Spleen (tissue), 7 donors: ENCODE results near the gene MUC13.

Experiments used
- POLR2A ChIP-seq, 3 donors: fragments of 450-650 bp; IDR thresholded peaks; one replicate each; pipeline ENCODE4 v1.5.1; 2017; ENCODE audit warnings: antibody characterized with exemption in 3 of 3, mild to moderate bottlenecking in 1 of 3
- POLR2AphosphoS5 ChIP-seq, 3 donors: sonication (generic); formaldehyde crosslinking; IDR thresholded peaks; one replicate each; pipeline ENCODE4 v1.5.1; 2017; ENCODE audit warnings: antibody characterized with exemption in 3 of 3
- TF ChIP-seq, protein P1 (sequence below), 11 experiments: fragments of 200-600 bp in 7 of 11; fragments of 450-650 bp in 4 of 11; sonication (generic) in 4 of 11; IDR thresholded peaks in 8 of 11; conservative IDR thresholded peaks in 3 of 11; 1 replicate in 7 of 11; 2 replicates in 4 of 11; pipeline versions ENCODE4 v1.4.0 to v1.8.0; 2016 to 2021; ENCODE audit warnings: antibody characterized with exemption in 11 of 11, inconsistent platforms in 4 of 11, mild to moderate bottlenecking in 1 of 11
- donor health status: DM: no; HTN: no; CAD: no; lungs with moderate emphysema.
- donor health status: DM: no; HTN: no; CAD: no.
- donor health status: DM: no; HTN: no; CAD: no.

DNA sequence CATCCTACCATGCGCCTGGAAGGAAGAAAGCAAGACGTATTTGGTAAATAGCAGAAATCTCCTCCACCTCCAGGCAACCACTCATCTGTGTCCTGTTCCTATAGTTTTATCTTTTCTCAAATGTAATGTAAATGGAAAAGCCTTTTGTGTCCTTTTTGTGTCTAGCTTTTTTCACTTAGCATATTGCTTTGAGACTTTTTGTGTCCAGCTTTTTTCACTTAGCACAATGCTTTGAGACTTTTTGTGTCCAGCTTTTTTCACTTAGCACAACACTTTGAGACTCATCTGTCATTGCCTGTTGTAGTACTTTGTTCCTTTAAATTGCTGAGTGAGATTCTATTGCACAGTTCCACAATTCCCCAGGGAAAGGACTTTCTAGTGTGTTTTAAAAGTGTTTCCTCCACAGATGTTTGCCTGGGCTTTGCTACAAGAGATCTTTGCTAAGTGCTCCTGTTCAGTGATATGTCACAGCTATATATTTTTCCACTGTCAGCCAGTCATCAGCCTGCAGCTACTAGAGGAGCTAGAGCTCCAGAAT, 27.9 kb upstream of the MUC13 start:
- TF ChIP-seq, protein P1, sequence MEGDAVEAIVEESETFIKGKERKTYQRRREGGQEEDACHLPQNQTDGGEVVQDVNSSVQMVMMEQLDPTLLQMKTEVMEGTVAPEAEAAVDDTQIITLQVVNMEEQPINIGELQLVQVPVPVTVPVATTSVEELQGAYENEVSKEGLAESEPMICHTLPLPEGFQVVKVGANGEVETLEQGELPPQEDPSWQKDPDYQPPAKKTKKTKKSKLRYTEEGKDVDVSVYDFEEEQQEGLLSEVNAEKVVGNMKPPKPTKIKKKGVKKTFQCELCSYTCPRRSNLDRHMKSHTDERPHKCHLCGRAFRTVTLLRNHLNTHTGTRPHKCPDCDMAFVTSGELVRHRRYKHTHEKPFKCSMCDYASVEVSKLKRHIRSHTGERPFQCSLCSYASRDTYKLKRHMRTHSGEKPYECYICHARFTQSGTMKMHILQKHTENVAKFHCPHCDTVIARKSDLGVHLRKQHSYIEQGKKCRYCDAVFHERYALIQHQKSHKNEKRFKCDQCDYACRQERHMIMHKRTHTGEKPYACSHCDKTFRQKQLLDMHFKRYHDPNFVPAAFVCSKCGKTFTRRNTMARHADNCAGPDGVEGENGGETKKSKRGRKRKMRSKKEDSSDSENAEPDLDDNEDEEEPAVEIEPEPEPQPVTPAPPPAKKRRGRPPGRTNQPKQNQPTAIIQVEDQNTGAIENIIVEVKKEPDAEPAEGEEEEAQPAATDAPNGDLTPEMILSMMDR (IDR thresholded peaks at IDR 0.05 in 8 of 11, conservative IDR thresholded peaks at IDR 0.05 in 3 of 11), result no peak
- TF ChIP-seq POLR2A (IDR thresholded peaks at IDR 0.05), result no peak
- TF ChIP-seq POLR2AphosphoS5 (IDR thresholded peaks at IDR 0.05), result no peak
